SK-N-SH treated with all-trans-retinoic acid at 6 μM for 48 hours (cell line): ENCODE data around the gene HHATL.

Source experiments
- BACH2 ChIP-seq: fragments of 250-450 bp; sonication (Bioruptor Pico); IDR thresholded peaks from 2 replicates; pipeline ENCODE4 v1.9.0; 2021; ENCODE audit warnings: mild to moderate bottlenecking, borderline replicate concordance
- CSRNP3 ChIP-seq: fragments of 250-450 bp; sonication (Bioruptor Pico); IDR thresholded peaks from 2 replicates; pipeline ENCODE4 v1.5.1; 2021; ENCODE audit warnings: mild to moderate bottlenecking, moderate library complexity
- GLIS3 ChIP-seq: fragments of 250-450 bp; sonication (Bioruptor Pico); IDR thresholded peaks from 2 replicates; pipeline ENCODE4 v1.5.0; 2020; ENCODE audit warnings: mild to moderate bottlenecking, moderate library complexity
- ISL1 ChIP-seq: fragments of 250-450 bp; sonication (Bioruptor Pico); IDR thresholded peaks from 2 replicates; pipeline ENCODE4 v2.1.2; 2022; ENCODE audit warnings: mild to moderate bottlenecking, moderate library complexity
- PATZ1 ChIP-seq: fragments of 250-450 bp; sonication (Bioruptor Pico); IDR thresholded peaks from 2 replicates; pipeline ENCODE4 v1.8.0; 2020; ENCODE audit warnings: mild to moderate bottlenecking, moderate library complexity, borderline replicate concordance
- PPARA ChIP-seq: fragments of 250-450 bp; sonication (Bioruptor Pico); IDR thresholded peaks from 2 replicates; pipeline ENCODE4 v1.5.0; 2020; ENCODE audit warnings: mild to moderate bottlenecking, borderline replicate concordance
- RARB ChIP-seq: fragments of 250-450 bp; sonication (Bioruptor Pico); IDR thresholded peaks from 2 replicates; pipeline ENCODE4 v1.8.0; 2021; ENCODE audit warnings: mild to moderate bottlenecking, moderate library complexity
- SNAI2 ChIP-seq: fragments of 250-450 bp; sonication (Bioruptor Pico); IDR thresholded peaks from 2 replicates; pipeline ENCODE4 v1.5.0; 2020; ENCODE audit warnings: mild to moderate bottlenecking, moderate library complexity
- TCF4 ChIP-seq: fragments of 250-450 bp; sonication (Bioruptor Pico); IDR thresholded peaks from 2 replicates; pipeline ENCODE4 v1.8.0; 2021; ENCODE audit warnings: mild to moderate bottlenecking, moderate library complexity, borderline replicate concordance
- TSHZ2 ChIP-seq: fragments of 250-450 bp; sonication (Bioruptor Pico); IDR thresholded peaks from 2 replicates; pipeline ENCODE4 v1.5.0; 2020; ENCODE audit warnings: mild to moderate bottlenecking, moderate library complexity
- ZFP30 ChIP-seq: fragments of 450-650 bp; formaldehyde crosslinking; IDR thresholded peaks from 2 replicates; pipeline ENCODE4 v1.5.0; 2022; ENCODE audit warnings: mild to moderate bottlenecking, moderate library complexity
- ZNF8 ChIP-seq: fragments of 450-650 bp; formaldehyde crosslinking; IDR thresholded peaks from 2 replicates; pipeline ENCODE4 v1.5.0; 2020; ENCODE audit warnings: mild to moderate bottlenecking, moderate library complexity

GRCh38 chr3:42725454-42725853 lies 22.9 kb upstream of the HHATL start:
- TF ChIP-seq PPARA (CRISPR knock-in tag) (no peak), PATZ1 (no peak), TSHZ2 (no peak), ISL1 (CRISPR knock-in tag) (no peak), ZNF8 (CRISPR knock-in tag) (no peak), GLIS3 (no peak), BACH2 (no peak), RARB (no peak), CSRNP3 (CRISPR knock-in tag) (no peak), SNAI2 (no peak), ZFP30 (CRISPR knock-in tag) (no peak), TCF4 (CRISPR knock-in tag) (no peak)
